HCT116 (cell line): ENCODE measurements around the gene LRRC47. TPM values are rescaled to one million over a fixed set of nuclear protein-coding genes. Genes with fewer than 3 reads are reported as not detected.

ENCODE experiments used
- ATAC-seq: fragments of 200-7000 bp; cut with Tn5 transposase; 2 replicates; pipeline ENCODE4 v1.9.1; 2020; ENCODE audit warnings: mild to moderate bottlenecking, moderate library complexity
- BruUV-seq: library from RNA; stranded (reverse); fragments of 400-500 nt; replicated peaks from 2 replicates; lab custom pipeline; 2021; lab: Mats Ljungman, UMichigan
- CTCF ChIA-PET: fragments of 300-600 bp; sonication (Branson Sonifier 250); formaldehyde crosslinking; loops from one replicate; lab custom pipeline; 2021; ENCODE audit warnings: antibody characterized with exemption; lab: Charles Lee
- POLR2A ChIA-PET: fragments of 300-600, 350-600 bp; sonication (Branson Sonifier 250); formaldehyde crosslinking; loops from one replicate; lab custom pipeline; 2021; ENCODE audit warnings: antibody characterized with exemption; lab: Charles Lee
- RAD21 ChIA-PET, 2 experiments: fragments of 300-600 bp; sonication (Branson Sonifier 250); formaldehyde crosslinking; loops; one replicate each; lab custom pipeline; 2023; ENCODE audit warnings: low total read pairs in 2 of 2; ENCODE audit not compliant: uncharacterized antibody in 2 of 2, unreplicated experiment in 2 of 2, low non-redundant PET in 1 of 2; lab: Charles Lee
- DNase-seq: peaks from one replicate; pipeline ENCODE4 v3.0.0-alpha.2; 2010; ENCODE audit warnings: low read depth, low spot score
- H2AFZ ChIP-seq: fragments of 200-600 bp; shearing (Covaris generic), sonication (generic); 2 replicates; pipeline ENCODE4 v1.6.1; 2017; ENCODE audit warnings: low read depth, mixed run types, mixed read lengths, antibody characterized with exemption, low read length; ENCODE audit not compliant: poor library complexity, severe bottlenecking
- H3K27ac ChIP-seq: 2 replicates; pipeline ENCODE4 v1.5.1; 2012; ENCODE audit warnings: low read depth, low read length
- H3K27me3 ChIP-seq: fragments of 200-600 bp; sonication (generic); 2 replicates; pipeline ENCODE4 v1.6.1; 2016; ENCODE audit warnings: mixed run types, low read length, mixed read lengths; ENCODE audit not compliant: insufficient read depth
- H3K36me3 ChIP-seq, 2 experiments: fragments of 200-500 bp in 1 of 2; fragments of 200-600 bp in 1 of 2; sonication (Bioruptor generic) in 1 of 2; sonication (generic) in 1 of 2; 2 replicates each; pipeline versions ENCODE4 v1.5.1 to v1.6.1; 2014 to 2016; ENCODE audit warnings: low read length in 2 of 2, inconsistent platforms in 1 of 2, mixed read lengths in 1 of 2, mixed run types in 1 of 2; ENCODE audit not compliant: insufficient read depth in 2 of 2, control insufficient read depth in 1 of 2
- H3K4me1 ChIP-seq, 2 experiments: fragments of 200-600 bp in 1 of 2; sonication (generic) in 1 of 2; 2 replicates each; pipeline versions ENCODE4 v1.5.1 to v1.6.1; 2012 to 2017; ENCODE audit warnings: low read length in 2 of 2, inconsistent platforms in 1 of 2, mild to moderate bottlenecking in 1 of 2, mixed read lengths in 1 of 2, mixed run types in 1 of 2, moderate library complexity in 1 of 2; ENCODE audit not compliant: insufficient read depth in 2 of 2, control insufficient read depth in 1 of 2
- H3K4me2 ChIP-seq: fragments of 200-600 bp; sonication (generic); 2 replicates; pipeline ENCODE4 v1.6.1; 2017; ENCODE audit warnings: mixed run types, low read length, mixed read lengths
- H3K4me3 ChIP-seq, 2 experiments: fragments of 200-600 bp in 1 of 2; sonication (generic) in 1 of 2; replicated peaks in 1 of 2; 2 replicates each; pipeline ENCODE4 v1.5.1; 2011 to 2016; ENCODE audit warnings: low read length in 2 of 2, control low read depth in 1 of 2, low read depth in 1 of 2, mild to moderate bottlenecking in 1 of 2, mixed read lengths in 1 of 2, mixed run types in 1 of 2
- H3K79me2 ChIP-seq: fragments of 200-600 bp; sonication (generic); 2 replicates; pipeline ENCODE4 v1.6.1; 2017; ENCODE audit warnings: mild to moderate bottlenecking, mixed run types, low read length, moderate library complexity, mixed read lengths; ENCODE audit not compliant: insufficient read depth
- H3K9ac ChIP-seq: fragments of 200-600 bp; sonication (generic); 2 replicates; pipeline ENCODE4 v1.6.1; 2016; ENCODE audit warnings: low read length, mixed read lengths
- H3K9me2 ChIP-seq: fragments of 200-600 bp; sonication (generic), shearing (Covaris generic); 2 replicates; pipeline ENCODE4 v1.6.1; 2017; ENCODE audit warnings: mixed run types, mild to moderate bottlenecking, moderate library complexity; ENCODE audit not compliant: insufficient read depth
- H3K9me3 ChIP-seq, 2 experiments: fragments of 200-500 bp in 1 of 2; fragments of 200-600 bp in 1 of 2; sonication (Bioruptor generic) in 1 of 2; sonication (generic) in 1 of 2; 2 replicates each; pipeline ENCODE4 v1.6.1; 2014 to 2017; ENCODE audit warnings: low read length in 2 of 2, mixed read lengths in 2 of 2, inconsistent platforms in 1 of 2, low read depth in 1 of 2, mild to moderate bottlenecking in 1 of 2, mixed run types in 1 of 2, moderate library complexity in 1 of 2; ENCODE audit not compliant: control insufficient read depth in 1 of 2, insufficient read depth in 1 of 2
- H4K20me1 ChIP-seq: fragments of 200-600 bp; sonication (generic), shearing (Covaris generic); 2 replicates; pipeline ENCODE4 v1.6.1; 2017; ENCODE audit warnings: mixed run types, mild to moderate bottlenecking, moderate library complexity; ENCODE audit not compliant: insufficient read depth
- CBX3 ChIP-seq: IDR thresholded peaks from 2 replicates; pipeline ENCODE4 v1.6.1; 2012; ENCODE audit warnings: low read depth
- CEBPB ChIP-seq: IDR thresholded peaks from 2 replicates; pipeline ENCODE4 v1.6.1; 2012; ENCODE audit warnings: low read depth
- EZH2phosphoT487 ChIP-seq: fragments of 200-600 bp; IDR thresholded peaks from 2 replicates; pipeline ENCODE4 v1.6.1; 2018; ENCODE audit warnings: antibody characterized with exemption, borderline replicate concordance
- JUND ChIP-seq: IDR thresholded peaks from 2 replicates; pipeline ENCODE4 v1.6.1; 2012
- POLR2A ChIP-seq: IDR thresholded peaks from 2 replicates; pipeline ENCODE4 v1.7.0; 2011; ENCODE audit warnings: borderline replicate concordance; ENCODE audit not compliant: insufficient read depth, insufficient read length; ENCODE audit errors: extremely low read depth
- RAD21 ChIP-seq: IDR thresholded peaks from 2 replicates; pipeline ENCODE4 v1.6.1; 2012; ENCODE audit warnings: low read depth, mild to moderate bottlenecking
- SP1 ChIP-seq: IDR thresholded peaks from 2 replicates; pipeline ENCODE4 v1.6.1; 2012; ENCODE audit warnings: low read depth
- SRF ChIP-seq: IDR thresholded peaks from 2 replicates; pipeline ENCODE4 v1.6.1; 2012; ENCODE audit warnings: low read depth
- ZNF274 ChIP-seq: fragments of 200-500 bp; sonication (Bioruptor generic); IDR thresholded peaks from 2 replicates; pipeline ENCODE4 v1.6.1; 2014; ENCODE audit warnings: mild to moderate bottlenecking, low read depth, low read length, inconsistent platforms
- intact Hi-C: fragments of 100-400 bp; cut with micrococcal nuclease; formaldehyde crosslinking; loops from 2 replicates; pipeline ENCODE4 v1.10.0; 2022
- total RNA-seq: library from RNA; stranded (reverse); gene quantifications from one replicate; pipeline ENCODE4 v1.2.1, GENCODE V29; 2021; ENCODE audit not compliant: unreplicated experiment
- TF ChIP-seq, protein P1 (sequence below): IDR thresholded peaks from 2 replicates; pipeline ENCODE4 v1.6.1; 2011; ENCODE audit warnings: mild to moderate bottlenecking, low read length, moderate library complexity; ENCODE audit not compliant: insufficient replicate concordance; ENCODE audit errors: extremely low read depth
- TF ChIP-seq, protein P2 (sequence below), 3 experiments: fragments of 200-600 bp in 1 of 3; sonication (generic) in 1 of 3; IDR thresholded peaks in 2 of 3; conservative IDR thresholded peaks in 1 of 3; 2 replicates each; pipeline ENCODE4 v1.5.1; 2012 to 2017; ENCODE audit warnings: low read depth in 2 of 3, low read length in 2 of 3, antibody characterized with exemption in 1 of 3, borderline replicate concordance in 1 of 3, control low read depth in 1 of 3, mild to moderate bottlenecking in 1 of 3, mixed read lengths in 1 of 3, mixed run types in 1 of 3, moderate library complexity in 1 of 3; ENCODE audit not compliant: insufficient read depth in 1 of 3

LRRC47 gene
- total RNA-seq, 1 experiment from 2014 or later, result 48.0 TPM

DNA sequence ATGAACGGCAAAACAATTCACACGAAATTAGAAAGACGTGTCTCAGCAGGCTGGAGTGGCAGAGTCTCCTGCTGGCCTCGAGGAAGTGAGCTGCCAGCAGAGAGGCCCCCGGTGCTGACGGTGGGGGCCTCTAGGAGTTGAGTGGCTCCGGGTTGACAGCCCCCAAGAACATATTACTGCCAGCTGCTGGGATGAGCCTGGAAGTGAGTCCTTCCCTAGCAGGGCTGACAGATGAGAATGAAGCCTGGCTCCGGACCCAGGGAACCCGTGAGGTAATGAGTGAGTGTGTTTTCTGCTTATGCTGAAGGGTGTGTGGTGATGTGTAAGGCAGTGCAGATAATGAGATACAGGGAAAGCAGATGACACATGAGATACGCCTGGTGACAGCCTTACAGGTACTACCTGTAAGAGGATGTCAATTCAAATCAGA, 23.5 kb upstream of the LRRC47 start:
- Histone ChIP-seq H3K4me2 (no peak overlapping the region), H3K27ac (no peak overlapping the region), H3K27me3 (no peaks in the 10 kb centered on the region), H3K9ac (no peak overlapping the region), H3K79me2 (no peaks in the 10 kb centered on the region), H3K4me3 (no peak overlapping the region), H3K9me2 (no peaks in the 10 kb centered on the region), H3K4me1 (no peaks in the 10 kb centered on the region), H3K9me3 (no peaks in the 10 kb centered on the region), H2AFZ (no peak overlapping the region), H3K36me3 (no peaks in the 10 kb centered on the region; a peak in 1 of 4 replicates), H4K20me1 (no peaks in the 10 kb centered on the region)
- DNase-seq (no peak), ATAC-seq (no peak)
- ChIA-PET POLR2A (no interaction called here), RAD21 (no interaction called here), CTCF (no interaction called here)
- intact Hi-C loops, result no loop called here
- TF ChIP-seq ZNF274 (no peak), POLR2A (no peak), SP1 (no peak), JUND (no peak), CBX3 (no peak), RAD21 (no peak)
- TF ChIP-seq, protein P1, sequence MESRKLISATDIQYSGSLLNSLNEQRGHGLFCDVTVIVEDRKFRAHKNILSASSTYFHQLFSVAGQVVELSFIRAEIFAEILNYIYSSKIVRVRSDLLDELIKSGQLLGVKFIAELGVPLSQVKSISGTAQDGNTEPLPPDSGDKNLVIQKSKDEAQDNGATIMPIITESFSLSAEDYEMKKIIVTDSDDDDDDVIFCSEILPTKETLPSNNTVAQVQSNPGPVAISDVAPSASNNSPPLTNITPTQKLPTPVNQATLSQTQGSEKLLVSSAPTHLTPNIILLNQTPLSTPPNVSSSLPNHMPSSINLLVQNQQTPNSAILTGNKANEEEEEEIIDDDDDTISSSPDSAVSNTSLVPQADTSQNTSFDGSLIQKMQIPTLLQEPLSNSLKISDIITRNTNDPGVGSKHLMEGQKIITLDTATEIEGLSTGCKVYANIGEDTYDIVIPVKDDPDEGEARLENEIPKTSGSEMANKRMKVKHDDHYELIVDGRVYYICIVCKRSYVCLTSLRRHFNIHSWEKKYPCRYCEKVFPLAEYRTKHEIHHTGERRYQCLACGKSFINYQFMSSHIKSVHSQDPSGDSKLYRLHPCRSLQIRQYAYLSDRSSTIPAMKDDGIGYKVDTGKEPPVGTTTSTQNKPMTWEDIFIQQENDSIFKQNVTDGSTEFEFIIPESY, result no peak
- no TSS peak for BruUV-seq

DNA sequence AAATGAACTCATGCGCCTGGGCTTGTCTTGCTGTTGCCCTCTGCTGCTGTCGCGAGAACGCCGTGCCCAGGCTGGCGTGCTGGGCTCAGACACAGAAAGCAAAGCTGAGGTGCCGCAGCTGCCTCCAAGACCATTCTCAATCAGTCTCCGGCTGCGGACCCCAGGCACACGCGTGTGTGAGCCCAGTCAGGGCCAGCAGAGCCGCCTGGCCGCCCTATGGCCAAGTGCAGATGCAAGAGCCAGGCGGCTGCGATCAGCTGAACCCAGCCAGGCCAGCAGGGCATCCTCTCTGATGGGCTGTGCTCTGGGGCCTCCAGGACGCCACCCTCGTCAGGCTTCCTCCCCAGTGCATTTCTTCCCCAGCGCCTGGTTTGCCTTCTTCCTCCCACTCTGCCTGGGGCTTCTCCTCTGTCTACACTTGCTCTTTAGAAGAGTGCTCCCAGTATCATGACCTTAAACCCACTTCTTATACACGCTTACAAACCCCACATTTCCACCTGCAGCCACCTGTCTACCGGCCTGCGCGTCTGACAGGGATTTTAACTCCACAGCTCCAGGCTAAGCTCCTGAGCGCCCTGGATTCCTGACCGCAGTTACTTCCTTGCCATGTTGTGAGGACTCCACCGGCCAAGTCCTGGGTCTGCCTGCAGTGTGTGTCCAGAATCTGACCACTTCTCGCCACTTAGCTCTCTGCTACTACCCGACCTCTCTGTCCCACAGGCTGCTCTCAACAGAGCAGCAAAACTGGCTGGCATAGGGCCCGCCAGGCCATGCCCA, 21.7 kb upstream of the LRRC47 start:
- Histone ChIP-seq H3K36me3 (no peaks in the 10 kb centered on the region; a peak in 1 of 4 replicates), H3K9me3 (no peaks in the 10 kb centered on the region), H3K27ac (no peak overlapping the region), H3K4me2 (no peak overlapping the region), H3K4me3 (no peak overlapping the region), H3K9ac (no peak overlapping the region), H4K20me1 (no peaks in the 10 kb centered on the region), H3K4me1 (no peaks in the 10 kb centered on the region), H3K79me2 (no peaks in the 10 kb centered on the region), H2AFZ (no peak overlapping the region)
- ChIA-PET RAD21 (no interaction called here), POLR2A (no interaction called here), CTCF (no interaction called here)
- no TSS peak for BruUV-seq
- DNase-seq (no peak), ATAC-seq (peak; percentile 19; the same call in 1 of the 2 replicates)
- intact Hi-C loops, result no loop called here
- TF ChIP-seq, protein P1, result no peak
- TF ChIP-seq CEBPB (no peak), SRF (no peak), EZH2phosphoT487 (no peak)
- TF ChIP-seq, protein P2, sequence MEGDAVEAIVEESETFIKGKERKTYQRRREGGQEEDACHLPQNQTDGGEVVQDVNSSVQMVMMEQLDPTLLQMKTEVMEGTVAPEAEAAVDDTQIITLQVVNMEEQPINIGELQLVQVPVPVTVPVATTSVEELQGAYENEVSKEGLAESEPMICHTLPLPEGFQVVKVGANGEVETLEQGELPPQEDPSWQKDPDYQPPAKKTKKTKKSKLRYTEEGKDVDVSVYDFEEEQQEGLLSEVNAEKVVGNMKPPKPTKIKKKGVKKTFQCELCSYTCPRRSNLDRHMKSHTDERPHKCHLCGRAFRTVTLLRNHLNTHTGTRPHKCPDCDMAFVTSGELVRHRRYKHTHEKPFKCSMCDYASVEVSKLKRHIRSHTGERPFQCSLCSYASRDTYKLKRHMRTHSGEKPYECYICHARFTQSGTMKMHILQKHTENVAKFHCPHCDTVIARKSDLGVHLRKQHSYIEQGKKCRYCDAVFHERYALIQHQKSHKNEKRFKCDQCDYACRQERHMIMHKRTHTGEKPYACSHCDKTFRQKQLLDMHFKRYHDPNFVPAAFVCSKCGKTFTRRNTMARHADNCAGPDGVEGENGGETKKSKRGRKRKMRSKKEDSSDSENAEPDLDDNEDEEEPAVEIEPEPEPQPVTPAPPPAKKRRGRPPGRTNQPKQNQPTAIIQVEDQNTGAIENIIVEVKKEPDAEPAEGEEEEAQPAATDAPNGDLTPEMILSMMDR (IDR thresholded peaks at IDR 0.05 in 2 of 3, conservative IDR thresholded peaks at IDR 0.05 in 1 of 3; ENCODE audit: borderline replicate concordance in 1 of 3, insufficient read depth in 1 of 3, low read depth in 2 of 3, low read length in 2 of 3), result no peak
- TF ChIP-seq, all 23 proteins: peak for 0
- Histone ChIP-seq H3K27me3 (no peaks in the 10 kb centered on the region), H3K9me2 (no peaks in the 10 kb centered on the region)
